AG09319 (cell line): ENCODE results near the gene ZDHHC5.
"Not testable (repeated sequence)": the region's sequence is repeated elsewhere in the genome, so short reads cannot be mapped to it uniquely, and the experiment has no call there.

Source experiments
- DNase-seq: peaks from one replicate; pipeline ENCODE4 v3.0.0-alpha.2; 2010; ENCODE audit warnings: low read depth; ENCODE audit errors: extremely low read depth
- CTCF ChIP-seq: IDR thresholded peaks from 2 replicates; pipeline ENCODE4 v1.5.1; 2011; ENCODE audit warnings: low read depth, mild to moderate bottlenecking, inconsistent platforms, low read length, moderate library complexity

Gene ZDHHC5

GRCh38 chr11:57712256-57713150 lies 44.6 kb downstream of the ZDHHC5 start, which contains the start of gene TMX2:
TMX2 (plus strand) TSS chr11:57712593; CDS start chr11:57712619, 26 bp downstream.
- peak; percentile 99 for DNase-seq
- TF ChIP-seq CTCF: no peak

GRCh38 chr11:57713835-57714234 lies 45.9 kb downstream of the ZDHHC5 start:
- TF ChIP-seq CTCF: no peak
- DNase-seq: no peak

DNA sequence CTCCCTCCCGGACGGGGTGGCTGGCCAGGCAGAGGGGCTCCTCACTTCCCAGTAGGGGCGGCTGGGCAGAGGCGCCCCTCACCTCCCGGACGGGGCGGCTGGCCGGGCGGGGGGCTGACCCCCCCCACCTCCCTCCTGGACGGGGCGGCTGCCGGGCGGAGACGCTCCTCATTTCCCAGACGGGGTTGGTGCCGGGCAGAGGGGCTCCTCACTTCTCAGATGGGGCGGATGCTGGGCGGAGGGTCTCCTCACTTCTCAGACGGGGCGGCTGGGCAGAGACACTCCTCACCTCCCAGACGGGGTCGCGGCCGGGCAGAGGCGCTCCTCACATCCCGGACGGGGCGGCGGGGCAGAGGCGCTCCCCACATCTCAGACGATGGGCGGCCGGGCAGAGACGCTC lies 48.8 kb downstream of the ZDHHC5 start:
- DNase-seq: not testable (repeated sequence)

DNA sequence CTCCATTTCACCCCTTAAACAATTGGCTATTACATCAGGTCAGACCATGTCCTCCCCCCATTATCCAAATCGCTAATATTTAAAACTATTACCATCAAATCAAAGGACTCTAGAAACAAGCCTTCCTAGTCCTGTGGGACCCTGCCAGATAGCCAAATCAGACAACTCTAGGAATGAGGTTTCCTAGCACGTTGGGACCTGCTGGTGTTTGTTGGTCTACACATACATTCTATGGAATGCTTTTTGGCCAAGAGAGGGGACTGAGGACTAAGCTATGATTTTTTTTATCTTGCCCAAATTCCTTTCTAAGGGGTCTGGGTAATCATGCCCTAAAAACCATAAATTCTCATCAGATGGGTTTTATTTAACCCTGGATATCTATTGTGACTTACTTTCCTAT lies 59.3 kb downstream of the ZDHHC5 start:
- no peak for DNase-seq
- no peak for TF ChIP-seq CTCF

GRCh38 chr11:57728829-57729228 lies 60.9 kb downstream of the ZDHHC5 start:
- no peak for DNase-seq
- no peak for TF ChIP-seq CTCF

GRCh38 chr11:57729479-57729878 lies 61.6 kb downstream of the ZDHHC5 start:
- no peak for DNase-seq
- no peak for TF ChIP-seq CTCF

GRCh38 chr11:57732661-57733060 lies 64.7 kb downstream of the ZDHHC5 start:
- no peak for TF ChIP-seq CTCF
- no peak for DNase-seq
